H9 (cell line): Measurements from ENCODE around the gene TMC1. TPM values are rescaled to one million over a fixed set of nuclear protein-coding genes. Genes with fewer than 3 reads are reported as not detected.
A peak's percentile ranks its signal among the peaks of the same experiment; 100 is the strongest.
"Not testable (repeated sequence)": the region's sequence is repeated elsewhere in the genome, so short reads cannot be mapped to it uniquely, and the experiment has no call there.

Experiments
- DNase-seq: peaks from one replicate; pipeline ENCODE4 v3.0.0-alpha.2; 2017
- H2AFZ ChIP-seq: one replicate; pipeline ENCODE4 v1.6.1; 2013; ENCODE audit warnings: mild to moderate bottlenecking, low read length, control low read depth, moderate library complexity
- H2AK5ac ChIP-seq: 2 replicates; pipeline ENCODE4 v1.6.1; 2013; ENCODE audit warnings: low read length, control low read depth, mixed read lengths; ENCODE audit not compliant: insufficient read length
- H2BK120ac ChIP-seq: one replicate; pipeline ENCODE4 v1.6.1; 2013; ENCODE audit warnings: low read depth, mild to moderate bottlenecking, low read length, control low read depth, inconsistent platforms; ENCODE audit not compliant: poor library complexity, severe bottlenecking
- H2BK12ac ChIP-seq: 2 replicates; pipeline ENCODE4 v1.6.1; 2013; ENCODE audit warnings: low read length, control low read depth, mixed read lengths, low read depth; ENCODE audit not compliant: insufficient read length
- H2BK15ac ChIP-seq: 2 replicates; pipeline ENCODE4 v1.6.1; 2013; ENCODE audit warnings: low read depth, low read length, control low read depth
- H2BK20ac ChIP-seq: one replicate; pipeline ENCODE4 v1.6.1; 2013; ENCODE audit warnings: low read depth, mild to moderate bottlenecking, low read length, control low read depth, inconsistent platforms; ENCODE audit not compliant: poor library complexity, severe bottlenecking
- H2BK5ac ChIP-seq: 2 replicates; pipeline ENCODE4 v1.6.1; 2013; ENCODE audit warnings: low read length, control low read depth, mixed read lengths; ENCODE audit not compliant: insufficient read length
- H3K14ac ChIP-seq: 2 replicates; pipeline ENCODE4 v1.6.1; 2013; ENCODE audit warnings: low read length, control low read depth; ENCODE audit not compliant: insufficient read depth
- H3K18ac ChIP-seq: 2 replicates; pipeline ENCODE4 v1.6.1; 2013; ENCODE audit warnings: low read depth, mild to moderate bottlenecking, mixed read lengths, low read length, control low read depth; ENCODE audit not compliant: insufficient read length
- H3K23ac ChIP-seq: 2 replicates; pipeline ENCODE4 v1.6.1; 2013; ENCODE audit warnings: low read length, control low read depth, mixed read lengths, low read depth; ENCODE audit not compliant: insufficient read length
- H3K23me2 ChIP-seq: 2 replicates; pipeline ENCODE4 v1.6.1; 2013; ENCODE audit warnings: low read depth, mild to moderate bottlenecking, mixed read lengths, low read length, control low read depth; ENCODE audit not compliant: insufficient read length, poor library complexity, severe bottlenecking
- H3K27ac ChIP-seq: 2 replicates; pipeline ENCODE4 v1.5.1; 2013; ENCODE audit warnings: low read length, control low read depth, mixed read lengths, low read depth; ENCODE audit not compliant: insufficient read length
- H3K27me3 ChIP-seq: 2 replicates; pipeline ENCODE4 v1.6.1; 2013; ENCODE audit warnings: low read length, control low read depth, inconsistent platforms; ENCODE audit not compliant: insufficient read depth
- H3K4ac ChIP-seq: 2 replicates; pipeline ENCODE4 v1.6.1; 2013; ENCODE audit warnings: low read depth, mild to moderate bottlenecking, control low read depth, inconsistent platforms, low read length, moderate library complexity
- H3K4me1 ChIP-seq: 2 replicates; pipeline ENCODE4 v1.6.1; 2013; ENCODE audit warnings: low read length, control low read depth, inconsistent platforms; ENCODE audit not compliant: insufficient read depth
- H3K4me2 ChIP-seq: 2 replicates; pipeline ENCODE4 v1.6.1; 2013; ENCODE audit warnings: low read length, control low read depth, mixed read lengths; ENCODE audit not compliant: insufficient read length, insufficient read depth
- H3K56ac ChIP-seq: 2 replicates; pipeline ENCODE4 v1.6.1; 2013; ENCODE audit warnings: low read depth, mild to moderate bottlenecking, mixed read lengths, low read length, control low read depth; ENCODE audit not compliant: insufficient read length
- H3K79me1 ChIP-seq: 2 replicates; pipeline ENCODE4 v1.6.1; 2013; ENCODE audit warnings: low read depth, mild to moderate bottlenecking, moderate library complexity, low read length, control low read depth, inconsistent platforms; ENCODE audit not compliant: insufficient read depth, poor library complexity, severe bottlenecking
- H3K79me2 ChIP-seq: 2 replicates; pipeline ENCODE4 v1.6.1; 2013; ENCODE audit warnings: low read length, control low read depth, inconsistent platforms; ENCODE audit not compliant: insufficient read depth
- H3K9ac ChIP-seq: 2 replicates; pipeline ENCODE4 v1.6.1; 2013; ENCODE audit warnings: low read length, control low read depth, mixed read lengths; ENCODE audit not compliant: insufficient read length; ENCODE audit errors: extremely low read depth
- H3K9me3 ChIP-seq: one replicate; pipeline ENCODE4 v1.6.1; 2013; ENCODE audit warnings: low read depth, low read length, inconsistent platforms; ENCODE audit not compliant: control insufficient read depth
- H3T11ph ChIP-seq: one replicate; pipeline ENCODE4 v1.6.1; 2013; ENCODE audit warnings: mild to moderate bottlenecking, low read length, control low read depth, inconsistent platforms
- H4K20me1 ChIP-seq: one replicate; pipeline ENCODE4 v1.6.1; 2013; ENCODE audit not compliant: control insufficient read depth, insufficient read length, insufficient read depth
- H4K5ac ChIP-seq: 2 replicates; pipeline ENCODE4 v1.6.1; 2013; ENCODE audit warnings: low read depth, mild to moderate bottlenecking, mixed read lengths, low read length, control low read depth; ENCODE audit not compliant: insufficient read length
- H4K8ac ChIP-seq: replicated peaks from 2 replicates; pipeline ENCODE4 v1.6.1; 2013; ENCODE audit warnings: low read length, control low read depth, mixed read lengths, low read depth; ENCODE audit not compliant: insufficient read length
- H4K91ac ChIP-seq: 2 replicates; pipeline ENCODE4 v1.6.1; 2013; ENCODE audit warnings: low read depth, mild to moderate bottlenecking, moderate library complexity, mixed read lengths, low read length, control low read depth; ENCODE audit not compliant: insufficient read length
- H3K27ac Mint-ChIP-seq, 3 experiments: 2 replicates in 2 of 3; 3 replicates in 1 of 3; pipeline ENCODE4 v1.8.0; 2020 to 2021; ENCODE audit warnings: mixed read lengths in 3 of 3, mild to moderate bottlenecking in 1 of 3, moderate library complexity in 1 of 3
- H3K27me3 Mint-ChIP-seq: 2 replicates; pipeline ENCODE4 v1.8.0; 2021; ENCODE audit warnings: low read depth, mild to moderate bottlenecking, moderate library complexity, mixed read lengths
- H3K36me3 Mint-ChIP-seq, 3 experiments: 2 replicates in 2 of 3; 3 replicates in 1 of 3; pipeline ENCODE4 v1.8.0; 2020 to 2021; ENCODE audit warnings: low read depth in 3 of 3, mixed read lengths in 3 of 3; ENCODE audit not compliant: insufficient read depth in 1 of 3
- H3K4me1 Mint-ChIP-seq, 2 experiments: 2 replicates each; pipeline ENCODE4 v1.8.0; 2020; ENCODE audit warnings: mixed read lengths in 2 of 2
- H3K4me3 Mint-ChIP-seq, 2 experiments: 2 replicates in 1 of 2; 3 replicates in 1 of 2; pipeline ENCODE4 v1.8.0; 2020 to 2021; ENCODE audit warnings: mild to moderate bottlenecking in 2 of 2, mixed read lengths in 2 of 2, moderate library complexity in 1 of 2
- H3K9me3 Mint-ChIP-seq, 2 experiments: 2 replicates in 1 of 2; 3 replicates in 1 of 2; pipeline ENCODE4 v1.8.0; 2020; ENCODE audit warnings: mild to moderate bottlenecking in 2 of 2, mixed read lengths in 2 of 2, moderate library complexity in 1 of 2
- WGBS: extraction: QIAGEN DNeasy Blood & Tissue Kit; methylation state at CpG from one replicate; pipeline ENCODE4 v1.1.7; 2013; ENCODE audit warnings: missing lambda C conversion rate, low lambda C conversion rate, mixed read lengths; ENCODE audit not compliant: insufficient read length; ENCODE audit errors: extremely low coverage; 5-methylcytosine and 5-hydroxymethylcytosine counted together
- total RNA-seq: library from RNA; stranded (reverse); gene quantifications from 2 replicates; pipeline ENCODE4 v1.2.1, GENCODE V29; 2021
- TF ChIP-seq, protein P1 (sequence below): fragments of 200-600 bp; sonication (generic); conservative IDR thresholded peaks from 3 replicates; pipeline ENCODE4 v1.8.0; 2021; ENCODE audit warnings: antibody characterized with exemption, mild to moderate bottlenecking

The TMC1 gene
- total RNA-seq, 1 experiment from 2014 or later, result 2.4 TPM

DNA sequence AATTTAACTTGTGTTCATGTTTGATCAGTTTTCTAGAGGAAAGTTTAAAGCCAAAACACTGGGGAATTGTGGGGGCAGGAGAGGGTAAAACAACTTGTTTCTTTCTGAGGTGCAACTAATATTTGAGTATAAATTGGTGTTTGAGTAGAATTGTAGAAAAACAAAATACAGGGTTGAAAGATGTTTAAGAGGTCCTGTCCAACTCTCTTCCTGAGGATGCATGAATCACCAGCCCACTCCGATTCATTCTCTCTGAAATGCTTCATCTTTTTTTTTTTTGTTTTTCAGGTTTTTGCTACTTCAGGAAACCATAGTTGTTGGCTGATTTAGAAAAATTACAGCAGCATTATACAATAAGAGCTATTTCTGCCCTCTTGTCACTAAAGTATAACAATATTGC lies 42.4 kb upstream of the TMC1 start:
- Histone ChIP-seq H4K20me1 (no peaks in the 10 kb centered on the region), H3K23me2 (no peaks in the 10 kb centered on the region), H3K27ac (no peak overlapping the region), H3K79me2 (no peaks in the 10 kb centered on the region), H2BK5ac (no peak overlapping the region), H3K79me1 (no peaks in the 10 kb centered on the region), H3K4ac (no peak overlapping the region), H2BK120ac (no peak overlapping the region), H2BK20ac (no peak overlapping the region), H3K23ac (no peak overlapping the region), H3K4me2 (no peak overlapping the region), H3T11ph (no peak overlapping the region), H2BK12ac (no peak overlapping the region), H3K27me3 (no peaks in the 10 kb centered on the region), H2AFZ (no peak overlapping the region), H4K5ac (no peak overlapping the region), H3K9me3 (no peaks in the 10 kb centered on the region), H4K8ac (no peak overlapping the region), H3K9ac (no peak overlapping the region), H3K18ac (no peak overlapping the region), H3K4me1 (no peaks in the 10 kb centered on the region; the same call in 1 of the 2 replicates), H3K56ac (no peak overlapping the region), H3K14ac (no peak overlapping the region), H4K91ac (no peak overlapping the region), H2AK5ac (no peak overlapping the region), H2BK15ac (no peak overlapping the region)
- no peak for DNase-seq
- no peaks in the 10 kb centered on the region for H3K27me3 Mint-ChIP-seq
- H3K9me3 Mint-ChIP-seq, result no peaks in the 10 kb centered on the region
- no peak overlapping the region for H3K4me3 Mint-ChIP-seq
- no CpG with 5 or more reads among the region's 1 CpG for WGBS
- peak overlapping the region in 1 of 3 experiments; percentile 22; a peak in 1 of 7 replicates for H3K27ac Mint-ChIP-seq
- H3K36me3 Mint-ChIP-seq, result peaks cover 0 to 6% (median 2%) of the 10 kb centered on the region in 3 experiments; a peak in 2 of 7 replicates
- H3K4me1 Mint-ChIP-seq, result peaks cover 13 to 17% of the 10 kb centered on the region in 2 experiments
- TF ChIP-seq, protein P1, sequence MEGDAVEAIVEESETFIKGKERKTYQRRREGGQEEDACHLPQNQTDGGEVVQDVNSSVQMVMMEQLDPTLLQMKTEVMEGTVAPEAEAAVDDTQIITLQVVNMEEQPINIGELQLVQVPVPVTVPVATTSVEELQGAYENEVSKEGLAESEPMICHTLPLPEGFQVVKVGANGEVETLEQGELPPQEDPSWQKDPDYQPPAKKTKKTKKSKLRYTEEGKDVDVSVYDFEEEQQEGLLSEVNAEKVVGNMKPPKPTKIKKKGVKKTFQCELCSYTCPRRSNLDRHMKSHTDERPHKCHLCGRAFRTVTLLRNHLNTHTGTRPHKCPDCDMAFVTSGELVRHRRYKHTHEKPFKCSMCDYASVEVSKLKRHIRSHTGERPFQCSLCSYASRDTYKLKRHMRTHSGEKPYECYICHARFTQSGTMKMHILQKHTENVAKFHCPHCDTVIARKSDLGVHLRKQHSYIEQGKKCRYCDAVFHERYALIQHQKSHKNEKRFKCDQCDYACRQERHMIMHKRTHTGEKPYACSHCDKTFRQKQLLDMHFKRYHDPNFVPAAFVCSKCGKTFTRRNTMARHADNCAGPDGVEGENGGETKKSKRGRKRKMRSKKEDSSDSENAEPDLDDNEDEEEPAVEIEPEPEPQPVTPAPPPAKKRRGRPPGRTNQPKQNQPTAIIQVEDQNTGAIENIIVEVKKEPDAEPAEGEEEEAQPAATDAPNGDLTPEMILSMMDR, result no peak

DNA sequence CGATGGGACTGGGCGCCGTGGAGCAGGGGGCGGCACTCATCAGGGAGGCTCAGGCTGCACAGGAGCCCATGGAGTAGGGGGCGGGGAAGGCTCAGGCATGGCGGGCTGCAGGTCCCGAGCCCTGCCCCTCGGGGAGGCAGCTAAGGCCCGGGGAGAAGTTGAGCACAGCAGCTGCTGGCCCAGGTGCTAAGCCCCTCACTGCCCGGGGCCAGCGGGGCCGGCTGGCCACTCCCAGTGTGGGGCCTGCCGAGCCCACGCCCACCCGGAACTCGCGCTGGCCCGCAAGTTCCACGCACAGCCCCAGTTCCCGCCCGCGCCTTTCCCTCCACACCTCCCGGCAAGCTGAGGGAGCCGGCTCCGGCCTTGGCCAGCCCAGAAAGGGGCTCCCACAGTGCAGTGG lies 41.1 kb upstream of the TMC1 start:
- H3K27me3 ChIP-seq, H2BK20ac ChIP-seq, H3K14ac ChIP-seq, H3K23ac ChIP-seq, H2BK15ac ChIP-seq, H3K9ac ChIP-seq, DNase-seq, H3K9me3 ChIP-seq, H2BK120ac ChIP-seq, H2AK5ac ChIP-seq, H3K27ac ChIP-seq, H3K79me1 ChIP-seq, H3K18ac ChIP-seq, H3K27ac Mint-ChIP-seq, H3K4ac ChIP-seq, H2BK12ac ChIP-seq, H4K5ac ChIP-seq, H4K91ac ChIP-seq, H2AFZ ChIP-seq, H3K23me2 ChIP-seq, H3K27me3 Mint-ChIP-seq, H3K4me2 ChIP-seq, H2BK5ac ChIP-seq, H3K4me3 Mint-ChIP-seq, H3T11ph ChIP-seq, H4K8ac ChIP-seq, H3K56ac ChIP-seq, H3K79me2 ChIP-seq, H3K36me3 Mint-ChIP-seq, H3K9me3 Mint-ChIP-seq, H3K4me1 ChIP-seq, H4K20me1 ChIP-seq: not testable (repeated sequence)
- no CpG with 5 or more reads among the region's 25 CpGs for WGBS
- H3K4me1 Mint-ChIP-seq, result peaks cover 15 to 23% of the 10 kb centered on the region in 2 experiments
